ENCODE data around the gene AXIN1. TPM values are rescaled to one million over a fixed set of nuclear protein-coding genes. Genes with fewer than 3 reads are reported as not detected.

The AXIN1 gene
- total RNA-seq, 4 donors from 2014 or later = 37.9 to 45.7 (median 40.6) TPM

- no peak for DNase-seq (ENCODE audit: low spot score in 2 of 2)
- intact Hi-C loops (cut with DNase I; ENCODE audit: low total_unique reads) = no loop called here
- no peak overlapping the region for H3K4me3 ChIP-seq (ENCODE audit: low read depth, poor library complexity, severe bottlenecking)
- 41 to 44% methylated on average over 33 of the region's 33 CpGs for WGBS, 2 donors
- no peak for TF ChIP-seq CTCF (IDR thresholded peaks at IDR 0.05)
- TF ChIP-seq POLR2A (IDR thresholded peaks at IDR 0.05) = no peak
Measured at GRCh38 chr16:383326-384051, 31.0 kb upstream of the AXIN1 start.

GRCh38 chr16:381789-382717, 29.5 kb upstream of the AXIN1 start, which contains the start of gene PGAP6:
TSS of gene PGAP6 (minus strand) at chr16:381978. CDS start at chr16:381821, 157 bp downstream.
- peak in 1 of 2 donors; percentile 92 for DNase-seq (ENCODE audit: low spot score in 2 of 2)
- peak within 1 kb of the TSS; percentile 50 for H3K4me3 ChIP-seq (ENCODE audit: low read depth, poor library complexity, severe bottlenecking)
- TF ChIP-seq CTCF (IDR thresholded peaks at IDR 0.05) (no peak), POLR2A (IDR thresholded peaks at IDR 0.05) (no peak)
- 0 to 2% methylated on average over 26 to 64 of the region's 123 CpGs for WGBS, 2 donors
- intact Hi-C loops (cut with DNase I; ENCODE audit: low total_unique reads) = no loop called here

GRCh38 chr16:381012-381788, 28.7 kb upstream of the AXIN1 start:
- intact Hi-C loops (cut with DNase I; ENCODE audit: low total_unique reads) = no loop called here
- no peak for DNase-seq (ENCODE audit: low spot score in 2 of 2)
- 1 to 2% methylated on average over 7 to 51 of the region's 73 CpGs for WGBS, 2 donors
- peak overlapping the region; percentile 47 for H3K4me3 ChIP-seq (ENCODE audit: low read depth, poor library complexity, severe bottlenecking)
- TF ChIP-seq CTCF (IDR thresholded peaks at IDR 0.05) = no peak
- no peak for TF ChIP-seq POLR2A (IDR thresholded peaks at IDR 0.05)

GRCh38 chr16:380762-381011, 28.2 kb upstream of the AXIN1 start:
- TF ChIP-seq CTCF (IDR thresholded peaks at IDR 0.05) (no peak), POLR2A (IDR thresholded peaks at IDR 0.05) (no peak)
- H3K4me3 ChIP-seq (ENCODE audit: low read depth, poor library complexity, severe bottlenecking) = peak overlapping the region; percentile 47
- no peak for DNase-seq (ENCODE audit: low spot score in 2 of 2)
- WGBS, 2 donors = 3 to 10% methylated on average over 6 to 12 of the region's 12 CpGs
- intact Hi-C loops (cut with DNase I; ENCODE audit: low total_unique reads) = no loop called here

GRCh38 chr16:379961-380761, 27.6 kb upstream of the AXIN1 start:
- WGBS, 2 donors = 80 to 82% methylated on average over 25 to 27 of the region's 27 CpGs
- TF ChIP-seq CTCF (IDR thresholded peaks at IDR 0.05) (no peak), POLR2A (IDR thresholded peaks at IDR 0.05) (no peak)
- intact Hi-C loops (cut with DNase I; ENCODE audit: low total_unique reads) = no loop called here
- H3K4me3 ChIP-seq (ENCODE audit: low read depth, poor library complexity, severe bottlenecking) = no peak overlapping the region
- no peak for DNase-seq (ENCODE audit: low spot score in 2 of 2)
